DOHH2 (cell line): ENCODE data around the gene TCEA2.

Experiments used
- H3F3A ChIP-seq: fragments of 200-600 bp; sonication (generic), shearing (Covaris generic); 2 replicates; pipeline ENCODE4 v1.6.0; 2016; ENCODE audit warnings: antibody characterized with exemption, mild to moderate bottlenecking; ENCODE audit not compliant: control insufficient read depth, insufficient read depth
- H3K27ac ChIP-seq: fragments of 200-600 bp; sonication (generic); 2 replicates; pipeline ENCODE4 v1.5.1; 2014; ENCODE audit warnings: low read depth, mild to moderate bottlenecking, low read length, moderate library complexity
- H3K27me3 ChIP-seq: fragments of 200-600 bp; sonication (generic); 2 replicates; pipeline ENCODE4 v1.6.1; 2014; ENCODE audit warnings: mild to moderate bottlenecking, low read length, mixed read lengths; ENCODE audit not compliant: control insufficient read depth
- H3K36me3 ChIP-seq: fragments of 200-600 bp; sonication (generic); 2 replicates; pipeline ENCODE4 v1.6.1; 2014; ENCODE audit warnings: mild to moderate bottlenecking, low read length, moderate library complexity, mixed read lengths; ENCODE audit not compliant: control insufficient read depth
- H3K4me1 ChIP-seq: fragments of 200-600 bp; sonication (generic); 2 replicates; pipeline ENCODE4 v1.6.1; 2014; ENCODE audit warnings: mild to moderate bottlenecking, low read length, mixed read lengths; ENCODE audit not compliant: control insufficient read depth
- H3K4me2 ChIP-seq: fragments of 200-600 bp; sonication (generic); 2 replicates; pipeline ENCODE4 v1.6.0; 2014; ENCODE audit warnings: mild to moderate bottlenecking, low read length, moderate library complexity
- H3K4me3 ChIP-seq: fragments of 200-600 bp; sonication (generic); 2 replicates; pipeline ENCODE4 v1.5.1; 2014; ENCODE audit warnings: mild to moderate bottlenecking, low read length, mixed read lengths
- H3K79me2 ChIP-seq: fragments of 200-600 bp; sonication (generic); 2 replicates; pipeline ENCODE4 v1.6.1; 2014; ENCODE audit warnings: mild to moderate bottlenecking, low read length, mixed read lengths; ENCODE audit not compliant: control insufficient read depth
- H3K9me2 ChIP-seq: fragments of 200-600 bp; sonication (generic); replicated peaks from 2 replicates; pipeline ENCODE4 v1.6.1; 2014; ENCODE audit warnings: mild to moderate bottlenecking, low read length, mixed read lengths; ENCODE audit not compliant: control insufficient read depth
- H3K9me3 ChIP-seq: fragments of 200-600 bp; sonication (generic); 2 replicates; pipeline ENCODE4 v1.6.1; 2014; ENCODE audit warnings: antibody characterized with exemption, low read length, mixed read lengths; ENCODE audit not compliant: control insufficient read depth, insufficient read depth
- H4K20me1 ChIP-seq: fragments of 200-600 bp; sonication (generic); 2 replicates; pipeline ENCODE4 v1.6.0; 2014; ENCODE audit warnings: low read depth, mild to moderate bottlenecking, antibody characterized with exemption, low read length, moderate library complexity; ENCODE audit not compliant: control insufficient read depth, insufficient read depth
- CTCF ChIP-seq: fragments of 200-600 bp; sonication (generic); IDR thresholded peaks from one replicate; pipeline ENCODE4 v1.5.1; 2014; ENCODE audit warnings: antibody characterized with exemption, mild to moderate bottlenecking, low read depth, low read length; ENCODE audit not compliant: poor library complexity, severe bottlenecking
- EZH2phosphoT487 ChIP-seq: fragments of 200-600 bp; sonication (generic); IDR thresholded peaks from 2 replicates; pipeline ENCODE4 v1.6.1; 2017; ENCODE audit warnings: borderline replicate concordance, mild to moderate bottlenecking, antibody characterized with exemption, low read length, moderate library complexity, mixed read lengths

The TCEA2 gene

DNA sequence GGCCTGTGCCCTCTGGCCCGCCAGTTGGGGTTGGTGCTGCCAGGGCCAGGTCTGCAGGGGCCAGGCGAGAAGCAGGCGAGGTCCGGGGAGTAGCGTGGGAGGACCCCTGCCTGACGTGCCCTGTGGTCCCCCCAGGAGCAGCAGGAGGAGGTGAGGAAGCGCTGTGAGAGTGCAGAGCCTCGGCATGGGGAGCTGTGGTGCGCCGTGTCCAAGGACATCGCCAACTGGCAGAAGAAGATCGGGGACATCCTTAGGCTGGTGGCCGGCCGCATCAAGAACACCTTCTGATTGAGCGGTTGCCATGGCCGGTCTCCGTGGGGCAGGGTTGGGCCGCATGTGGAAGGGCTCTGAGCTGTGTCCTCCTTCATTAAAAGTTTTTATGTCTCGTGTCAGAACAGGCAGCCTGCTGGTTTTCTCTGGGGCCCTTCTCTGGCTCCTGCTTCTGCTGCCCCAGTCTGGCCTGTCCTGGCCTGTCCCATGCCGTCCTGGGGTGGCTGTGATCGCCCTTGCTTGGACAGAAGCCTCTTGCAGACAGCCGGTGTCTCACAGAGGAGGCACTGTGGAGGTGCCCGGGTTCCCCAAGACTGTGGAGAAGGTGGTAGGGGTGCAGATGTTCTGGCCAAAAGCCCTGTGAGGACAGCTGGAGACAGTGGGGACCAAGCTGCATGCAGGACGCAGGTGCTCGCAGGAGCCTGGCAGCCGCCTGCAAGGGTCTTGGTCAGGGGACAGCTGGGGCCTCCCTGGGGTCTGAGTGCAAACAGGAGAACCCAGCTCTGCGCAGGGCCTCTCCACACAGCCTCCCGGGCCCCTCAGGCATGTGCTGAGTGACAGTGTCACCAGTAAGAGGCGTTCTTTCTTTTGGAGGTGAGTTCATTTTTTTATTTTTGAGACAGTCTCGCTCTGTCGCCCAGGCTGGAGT is 30.0 kb upstream of the TCEA2 start:
- Histone ChIP-seq H4K20me1 (no peaks in the 10 kb centered on the region), H3K36me3 (peaks cover 61% of the 10 kb centered on the region)
- TF ChIP-seq CTCF (no peak), EZH2phosphoT487 (no peak)

DNA sequence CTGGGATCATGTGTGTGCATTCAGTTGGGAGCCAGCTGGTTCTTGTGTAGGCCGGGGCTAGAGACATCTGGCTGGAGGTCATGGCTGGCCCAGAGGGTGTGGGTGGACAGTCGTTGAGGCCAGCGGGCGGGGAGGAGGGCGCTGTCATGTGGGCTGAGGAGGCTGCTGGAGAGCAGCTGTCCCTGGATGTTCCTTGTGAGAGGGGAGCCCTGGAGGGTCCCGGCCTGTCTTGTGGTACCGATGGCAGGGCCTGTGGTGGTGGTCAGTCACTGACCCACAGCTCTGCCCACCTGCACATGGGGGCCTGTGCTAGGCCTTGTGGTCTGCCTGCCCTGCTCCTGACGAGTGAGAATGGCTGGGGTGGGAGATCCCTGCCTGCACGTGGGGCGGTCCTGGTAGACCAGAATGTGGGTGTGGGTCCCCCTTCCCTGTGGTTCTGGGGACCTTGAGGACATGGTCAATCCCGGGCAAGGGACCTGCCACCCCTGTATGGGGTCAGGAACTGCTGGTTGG is 29.0 kb upstream of the TCEA2 start:
- H3K4me1 ChIP-seq = peaks cover 42% of the 10 kb centered on the region
- TF ChIP-seq EZH2phosphoT487 (no peak), CTCF (no peak)

More for the DNA sequence above, 30.0 kb upstream of the TCEA2 start:
- no peaks in the 10 kb centered on the region for H3K9me3 ChIP-seq
- no peak overlapping the region for H3K4me3 ChIP-seq
- H3F3A ChIP-seq = peaks cover 7% of the 10 kb centered on the region; the same call in 1 of the 2 replicates
- no peaks in the 10 kb centered on the region for H3K27me3 ChIP-seq
- no peaks in the 10 kb centered on the region for H3K9me2 ChIP-seq
- no peaks in the 10 kb centered on the region for H3K79me2 ChIP-seq
- peaks cover 31% of the 10 kb centered on the region for H3K4me1 ChIP-seq
- no peak overlapping the region for H3K4me2 ChIP-seq
- H3K27ac ChIP-seq = no peak overlapping the region

DNA sequence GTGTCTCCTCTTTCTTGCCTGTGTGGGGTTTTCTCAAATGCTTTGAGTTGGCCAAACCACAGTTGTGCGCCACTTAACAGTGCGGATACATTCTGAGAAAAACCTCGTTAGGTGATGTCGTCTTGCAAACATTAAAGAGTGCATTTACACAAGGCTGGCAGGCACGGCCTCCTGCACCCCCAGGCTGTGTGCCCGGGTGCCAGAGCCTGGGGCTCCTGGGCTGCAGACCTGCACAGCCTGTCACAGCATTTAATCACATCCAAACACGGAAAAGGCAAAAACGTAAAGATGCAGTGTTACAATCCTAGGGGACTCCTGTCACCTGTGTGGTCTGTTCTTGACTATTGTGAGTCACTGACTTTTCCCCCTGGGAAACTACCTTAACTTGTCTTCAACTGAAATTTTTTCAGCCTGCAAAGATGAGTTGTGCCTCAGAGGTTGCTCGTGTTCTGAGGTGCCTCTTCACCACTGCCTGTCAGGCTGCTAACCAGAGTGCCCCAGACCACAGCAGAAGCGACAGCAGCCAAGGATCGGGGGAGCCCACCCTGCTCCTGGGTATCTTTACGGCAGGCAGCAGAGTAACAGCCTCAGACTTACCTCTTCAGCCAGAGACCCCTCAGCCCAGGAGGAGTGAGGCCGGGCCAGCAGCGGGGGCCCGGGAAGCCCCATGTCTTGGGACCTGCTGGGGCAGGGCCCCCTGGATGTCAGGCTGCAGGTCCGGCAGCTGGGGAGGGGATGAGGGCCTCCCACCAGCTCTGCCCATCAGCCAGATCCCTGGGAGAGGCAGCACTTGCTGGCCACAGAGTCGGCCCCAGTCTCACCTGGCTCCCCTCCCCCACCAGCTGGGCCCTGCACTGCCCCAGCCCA is 27.7 kb upstream of the TCEA2 start:
- no peaks in the 10 kb centered on the region for H3K9me3 ChIP-seq
- no peaks in the 10 kb centered on the region for H3K9me2 ChIP-seq
- H3K4me1 ChIP-seq = peaks cover 54% of the 10 kb centered on the region
- peaks cover 42% of the 10 kb centered on the region for H3K36me3 ChIP-seq
- H3K79me2 ChIP-seq = no peaks in the 10 kb centered on the region
- TF ChIP-seq EZH2phosphoT487 = no peak
- TF ChIP-seq CTCF = no peak
- H3K4me2 ChIP-seq = no peak overlapping the region
- H3K27me3 ChIP-seq = no peaks in the 10 kb centered on the region
- H3F3A ChIP-seq = peaks cover 15% of the 10 kb centered on the region; the same call in 1 of the 2 replicates
- H3K27ac ChIP-seq = no peak overlapping the region
- no peak overlapping the region for H3K4me3 ChIP-seq
- H4K20me1 ChIP-seq = no peaks in the 10 kb centered on the region

More for the DNA sequence above, 29.0 kb upstream of the TCEA2 start:
- no peaks in the 10 kb centered on the region for H3K9me2 ChIP-seq
- no peaks in the 10 kb centered on the region for H4K20me1 ChIP-seq
- H3K9me3 ChIP-seq = no peaks in the 10 kb centered on the region
- H3F3A ChIP-seq = peaks cover 7% of the 10 kb centered on the region; the same call in 1 of the 2 replicates
- peaks cover 54% of the 10 kb centered on the region for H3K36me3 ChIP-seq
- no peak overlapping the region for H3K4me2 ChIP-seq
- H3K27ac ChIP-seq = no peak overlapping the region
- no peak overlapping the region for H3K4me3 ChIP-seq
- no peaks in the 10 kb centered on the region for H3K79me2 ChIP-seq
- no peaks in the 10 kb centered on the region for H3K27me3 ChIP-seq
